ENCODE measurements around the gene SLC51A. TPM values are rescaled to one million over a fixed set of nuclear protein-coding genes. Genes with fewer than 3 reads are reported as not detected.

SLC51A gene

GRCh38 chr3:196281962-196282361, 65.6 kb downstream of the SLC51A start:
- peaks cover 5% of the 10 kb centered on the region for H3K4me1 ChIP-seq (ENCODE audit: control insufficient read depth, insufficient read depth, low read depth, low read length)
- H2BK15ac ChIP-seq (ENCODE audit: low read depth, poor library complexity, severe bottlenecking) = no peak overlapping the region
- H2AK5ac ChIP-seq (ENCODE audit: low read length, severe bottlenecking) = no peak overlapping the region
- no peak overlapping the region for H3K4me2 ChIP-seq (ENCODE audit: low read length, poor library complexity, severe bottlenecking)
- H4K8ac ChIP-seq (ENCODE audit: low read length) = no peak overlapping the region
- no peak overlapping the region for H2BK120ac ChIP-seq (ENCODE audit: low read depth, low read length)
- no peak overlapping the region for H4K91ac ChIP-seq (ENCODE audit: low read length)
- no peak overlapping the region for H2BK5ac ChIP-seq (ENCODE audit: low read depth, low read length, poor library complexity, severe bottlenecking)
- 96% methylated on average over 3 of the region's 4 CpGs for WGBS
- DNase-seq = no peak
- no peak overlapping the region for H3K4me3 ChIP-seq (ENCODE audit: insufficient read depth in 1 of 2, low read depth in 1 of 2, low read length in 2 of 2)
- H2AFZ ChIP-seq (ENCODE audit: low read depth, low read length) = no peak overlapping the region
- H3K27me3 ChIP-seq (ENCODE audit: control insufficient read depth in 1 of 2, insufficient read depth in 1 of 2, low read length in 2 of 2) = no peaks in the 10 kb centered on the region
- no peak overlapping the region for H3K4ac ChIP-seq (ENCODE audit: low read depth in 1 of 2, low read length in 2 of 2)
- H3K79me1 ChIP-seq (replicated peaks; ENCODE audit: low read length, poor library complexity, severe bottlenecking) = peaks cover 4% of the 10 kb centered on the region
- no peak overlapping the region for H3K27ac ChIP-seq (ENCODE audit: low read length, poor library complexity, severe bottlenecking)
- no peak overlapping the region for H3K9ac ChIP-seq (ENCODE audit: low read length)
- no peak overlapping the region for H2BK12ac ChIP-seq (ENCODE audit: low read length in 2 of 2)
- no peak overlapping the region for H3K14ac ChIP-seq (ENCODE audit: low read length in 2 of 2)
- H3K9me3 ChIP-seq (ENCODE audit: control insufficient read depth, low read length) = no peaks in the 10 kb centered on the region
- H3K36me3 ChIP-seq (ENCODE audit: control insufficient read depth in 1 of 2, insufficient read depth in 2 of 2, low read depth in 1 of 2, low read length in 2 of 2) = peaks cover 0 to 13% of the 10 kb centered on the region in 2 experiments
- H3K18ac ChIP-seq (ENCODE audit: low read depth in 1 of 2, low read length in 2 of 2) = no peak overlapping the region
- no peak overlapping the region for H3K23ac ChIP-seq (ENCODE audit: low read length in 2 of 2)

Small RNAs within 50 kb of the gene (small RNA-seq; reads per million reads assigned to genes)
- not detected for gene RF00019 (ENCODE audit: low read depth)

Data from mesenchymal stem cell (in vitro differentiated cells and primary cell).